ENCODE data around the gene ADAMTS14.

The ADAMTS14 gene

GRCh38 chr10:70732569-70732968, 60.3 kb downstream of the ADAMTS14 start:
- DNase-seq (ENCODE audit: low read depth in 2 of 2): no peak

- no peak for DNase-seq (ENCODE audit: low read depth in 2 of 2)
These were observed 60.7 kb downstream of the ADAMTS14 start for GRCh38 chr10:70733051-70733450.

GRCh38 chr10:70735161-70735560, 62.9 kb downstream of the ADAMTS14 start:
- DNase-seq (ENCODE audit: low read depth in 2 of 2): no peak

GRCh38 chr10:70736525-70736924, 64.2 kb downstream of the ADAMTS14 start:
- DNase-seq (ENCODE audit: low read depth in 2 of 2): no peak

GRCh38 chr10:70737250-70737649, 64.9 kb downstream of the ADAMTS14 start:
- no peak for DNase-seq (ENCODE audit: low read depth in 2 of 2)

- DNase-seq (ENCODE audit: low read depth in 2 of 2): no peak
These were observed 65.9 kb downstream of the ADAMTS14 start for GRCh38 chr10:70738006-70738760.

GRCh38 chr10:70738761-70739121, 66.4 kb downstream of the ADAMTS14 start:
- no peak for DNase-seq (ENCODE audit: low read depth in 2 of 2)

- DNase-seq (ENCODE audit: low read depth in 2 of 2): no peak
These were observed 68.3 kb downstream of the ADAMTS14 start for GRCh38 chr10:70740406-70741288.

- DNase-seq (ENCODE audit: low read depth in 2 of 2): no peak
These were observed 70.5 kb downstream of the ADAMTS14 start for GRCh38 chr10:70742537-70743429.

- DNase-seq (ENCODE audit: low read depth in 2 of 2): no peak
These were observed 71.1 kb downstream of the ADAMTS14 start for GRCh38 chr10:70743430-70743788.

GRCh38 chr10:70743879-70744278, 71.6 kb downstream of the ADAMTS14 start:
- DNase-seq (ENCODE audit: low read depth in 2 of 2): no peak

- DNase-seq (ENCODE audit: low read depth in 2 of 2): no peak
These were observed 72.4 kb downstream of the ADAMTS14 start for GRCh38 chr10:70744617-70745143.

GRCh38 chr10:70745555-70745954, 73.2 kb downstream of the ADAMTS14 start:
- DNase-seq (ENCODE audit: low read depth in 2 of 2): no peak

GRCh38 chr10:70747192-70747965, 75.1 kb downstream of the ADAMTS14 start:
- no peak for DNase-seq (ENCODE audit: low read depth in 2 of 2)

GRCh38 chr10:70748305-70748704, 76.0 kb downstream of the ADAMTS14 start:
- DNase-seq (ENCODE audit: low read depth in 2 of 2): no peak

- DNase-seq (ENCODE audit: low read depth in 2 of 2): no peak
These were observed 76.7 kb downstream of the ADAMTS14 start for GRCh38 chr10:70748801-70749573.

- DNase-seq (ENCODE audit: low read depth in 2 of 2): no peak
These were observed 77.5 kb downstream of the ADAMTS14 start for GRCh38 chr10:70749756-70750155.

- DNase-seq (ENCODE audit: low read depth in 2 of 2): no peak
These were observed 77.9 kb downstream of the ADAMTS14 start for GRCh38 chr10:70750156-70750703.

- DNase-seq (ENCODE audit: low read depth in 2 of 2): no peak
These were observed 79.0 kb downstream of the ADAMTS14 start for GRCh38 chr10:70751356-70751755.

- DNase-seq (ENCODE audit: low read depth in 2 of 2): no peak
These were observed 79.7 kb downstream of the ADAMTS14 start for GRCh38 chr10:70751991-70752390.
